ENCODE data around the gene PTPRJ.

DNA sequence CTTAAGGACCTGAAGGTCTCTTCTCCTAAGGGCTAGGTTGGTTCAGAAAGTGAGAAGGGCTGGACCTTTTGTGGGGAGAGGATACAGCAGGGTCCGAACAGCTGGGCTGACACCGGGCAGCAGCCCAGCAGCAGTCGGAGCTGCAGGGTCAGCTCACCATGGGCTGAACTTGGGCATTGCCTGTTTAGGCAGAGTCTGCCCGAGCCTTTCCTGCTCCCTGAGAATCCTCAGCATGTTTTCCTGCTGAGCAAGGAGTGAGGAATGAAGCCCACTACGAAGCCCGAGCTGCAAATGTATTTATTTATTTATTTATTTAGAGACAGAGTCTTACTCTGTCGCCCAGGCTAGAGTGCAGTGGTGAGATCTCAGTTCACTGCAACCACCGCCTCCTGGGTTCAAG is 83.9 kb downstream of the PTPRJ start:
- TF ChIP-seq, protein P1, sequence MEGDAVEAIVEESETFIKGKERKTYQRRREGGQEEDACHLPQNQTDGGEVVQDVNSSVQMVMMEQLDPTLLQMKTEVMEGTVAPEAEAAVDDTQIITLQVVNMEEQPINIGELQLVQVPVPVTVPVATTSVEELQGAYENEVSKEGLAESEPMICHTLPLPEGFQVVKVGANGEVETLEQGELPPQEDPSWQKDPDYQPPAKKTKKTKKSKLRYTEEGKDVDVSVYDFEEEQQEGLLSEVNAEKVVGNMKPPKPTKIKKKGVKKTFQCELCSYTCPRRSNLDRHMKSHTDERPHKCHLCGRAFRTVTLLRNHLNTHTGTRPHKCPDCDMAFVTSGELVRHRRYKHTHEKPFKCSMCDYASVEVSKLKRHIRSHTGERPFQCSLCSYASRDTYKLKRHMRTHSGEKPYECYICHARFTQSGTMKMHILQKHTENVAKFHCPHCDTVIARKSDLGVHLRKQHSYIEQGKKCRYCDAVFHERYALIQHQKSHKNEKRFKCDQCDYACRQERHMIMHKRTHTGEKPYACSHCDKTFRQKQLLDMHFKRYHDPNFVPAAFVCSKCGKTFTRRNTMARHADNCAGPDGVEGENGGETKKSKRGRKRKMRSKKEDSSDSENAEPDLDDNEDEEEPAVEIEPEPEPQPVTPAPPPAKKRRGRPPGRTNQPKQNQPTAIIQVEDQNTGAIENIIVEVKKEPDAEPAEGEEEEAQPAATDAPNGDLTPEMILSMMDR (IDR thresholded peaks at IDR 0.05 in 8 of 11, conservative IDR thresholded peaks at IDR 0.05 in 3 of 11): no peak
- no peak for TF ChIP-seq POLR2AphosphoS5 (IDR thresholded peaks at IDR 0.05)
